GM12878 (cell line): Measurements from ENCODE around the gene MBOAT1. TPM values are rescaled to one million over a fixed set of nuclear protein-coding genes. Genes with fewer than 3 reads are reported as not detected.

Experiments used
- ATAC-seq: fragments of 200-7000 bp; cut with Tn5 transposase; 3 replicates; pipeline ENCODE4 v1.9.1; 2020; ENCODE audit warnings: mild to moderate bottlenecking, moderate library complexity
- BruUV-seq: library from RNA; stranded (reverse); fragments of 400-500 nt; replicated peaks from 2 replicates; lab custom pipeline; 2021; lab: Mats Ljungman, UMichigan
- CTCF ChIA-PET: fragments of 300-600 bp; sonication (Branson Sonifier 250); formaldehyde crosslinking; extraction: SDS; loops from one replicate; lab custom pipeline; 2021; ENCODE audit warnings: inconsistent platforms; lab: Yijun Ruan, JAX
- POLR2A ChIA-PET: fragments of 350-600 bp; formaldehyde crosslinking; extraction: SDS; loops from one replicate; lab custom pipeline; 2021; ENCODE audit warnings: inconsistent platforms; lab: Charles Lee
- RAD21 ChIA-PET: fragments of 300-600 bp; sonication (Branson Sonifier 250); formaldehyde crosslinking; loops from one replicate; lab custom pipeline; 2023; ENCODE audit warnings: antibody characterized with exemption; ENCODE audit not compliant: unreplicated experiment; lab: Charles Lee
- SMC1A ChIA-PET: fragments of 300-600 bp; sonication (Branson Sonifier 250); formaldehyde crosslinking; loops from one replicate; lab custom pipeline; 2023; ENCODE audit not compliant: unreplicated experiment, uncharacterized antibody; lab: Charles Lee
- DNase-seq: peaks from one replicate; pipeline ENCODE4 v3.0.0-alpha.2; 2011; ENCODE audit warnings: low read depth, low spot score
- FAIRE-seq: peaks from 3 replicates; lab custom pipeline; 2011; peaks lifted over from hg19 to GRCh38; lab: Jason Lieb, UNC
- H2AFZ ChIP-seq: 2 replicates; pipeline ENCODE4 v1.6.0; 2011; ENCODE audit warnings: low read depth, low read length, control low read depth; ENCODE audit not compliant: control insufficient read depth
- H3K27ac ChIP-seq: 2 replicates; pipeline ENCODE4 v1.5.1; 2011; ENCODE audit warnings: control low read depth; ENCODE audit not compliant: control insufficient read depth, insufficient read depth
- H3K27me3 ChIP-seq, 2 experiments: replicated peaks in 1 of 2; 2 replicates each; pipeline versions ENCODE4 v1.6.0 to v1.6.1; 2011; ENCODE audit warnings: low read length in 1 of 2; ENCODE audit not compliant: control insufficient read depth in 2 of 2, insufficient read depth in 2 of 2
- H3K36me3 ChIP-seq, 2 experiments: 2 replicates each; pipeline ENCODE4 v1.5.1; 2011; ENCODE audit warnings: low read length in 1 of 2; ENCODE audit not compliant: control insufficient read depth in 2 of 2, insufficient read depth in 2 of 2
- H3K4me1 ChIP-seq: 2 replicates; pipeline ENCODE4 v1.6.1; 2011; ENCODE audit warnings: mild to moderate bottlenecking, low read length, moderate library complexity, mixed read lengths; ENCODE audit not compliant: control insufficient read depth, insufficient read depth
- H3K4me2 ChIP-seq: 2 replicates; pipeline ENCODE4 v1.6.0; 2011; ENCODE audit warnings: control low read depth; ENCODE audit not compliant: control insufficient read depth, insufficient read depth
- H3K4me3 ChIP-seq: fragments of 200-600 bp; sonication (generic); 2 replicates; pipeline ENCODE4 v1.5.1; 2016
- H3K79me2 ChIP-seq: 2 replicates; pipeline ENCODE4 v1.6.0; 2011; ENCODE audit warnings: low read length; ENCODE audit not compliant: control insufficient read depth, insufficient read depth
- H3K9ac ChIP-seq: 2 replicates; pipeline ENCODE4 v1.8.0; 2011; ENCODE audit warnings: low read length, control low read depth, mixed read lengths; ENCODE audit not compliant: control insufficient read depth, insufficient read depth
- H3K9me3 ChIP-seq: replicated peaks from 3 replicates; pipeline ENCODE4 v1.5.1; 2011; ENCODE audit warnings: mild to moderate bottlenecking, low read length; ENCODE audit not compliant: control insufficient read depth, insufficient read depth
- H4K20me1 ChIP-seq: 2 replicates; pipeline ENCODE4 v1.6.0; 2011; ENCODE audit not compliant: control insufficient read depth, insufficient read depth
- BHLHE40 ChIP-seq, 2 experiments: fragments of 450-650 bp in 1 of 2; IDR thresholded peaks; 2 replicates each; pipeline ENCODE4 v1.6.1; 2011 to 2017; ENCODE audit warnings: low read depth in 2 of 2, borderline replicate concordance in 1 of 2, improper control_type of control experiment in 1 of 2, low read length in 1 of 2, mild to moderate bottlenecking in 1 of 2
- CREB1 ChIP-seq: IDR thresholded peaks from 2 replicates; pipeline ENCODE4 v1.6.1; 2012; ENCODE audit warnings: low read depth, mild to moderate bottlenecking, inconsistent platforms
- ETV6 ChIP-seq, 2 experiments: fragments of 450-650 bp in 1 of 2; IDR thresholded peaks in 1 of 2; conservative IDR thresholded peaks in 1 of 2; 2 replicates each; pipeline ENCODE4 v1.6.1; 2014; ENCODE audit warnings: antibody characterized with exemption in 1 of 2, borderline replicate concordance in 1 of 2, low read depth in 1 of 2, mild to moderate bottlenecking in 1 of 2, moderate library complexity in 1 of 2
- EZH2 ChIP-seq: IDR thresholded peaks from 2 replicates; pipeline ENCODE4 v1.6.1; 2012; ENCODE audit warnings: low read depth, mild to moderate bottlenecking, control low read depth, inconsistent platforms, low read length, borderline replicate concordance; ENCODE audit not compliant: control insufficient read depth
- FOS ChIP-seq: IDR thresholded peaks from 3 replicates; pipeline ENCODE4 v1.6.1; 2011; ENCODE audit warnings: borderline replicate concordance; ENCODE audit not compliant: insufficient read length; ENCODE audit errors: extremely low read depth
- NFXL1 ChIP-seq: fragments of 450-650 bp; IDR thresholded peaks from 2 replicates; pipeline ENCODE4 v1.6.1; 2017; ENCODE audit warnings: antibody characterized with exemption, mild to moderate bottlenecking, borderline replicate concordance
- PAX8 ChIP-seq: fragments of 450-650 bp; IDR thresholded peaks from 2 replicates; pipeline ENCODE4 v1.6.1; 2017; ENCODE audit warnings: mild to moderate bottlenecking, moderate library complexity
- SPI1 ChIP-seq: IDR thresholded peaks from 2 replicates; pipeline ENCODE4 v1.6.1; 2011; ENCODE audit warnings: low read depth, mild to moderate bottlenecking, low read length, moderate library complexity, borderline replicate concordance; ENCODE audit not compliant: insufficient read depth
- SUPT20H ChIP-seq: IDR thresholded peaks from 2 replicates; pipeline ENCODE4 v1.6.1; 2011; ENCODE audit warnings: low read depth, mild to moderate bottlenecking, low read length, moderate library complexity, borderline replicate concordance; ENCODE audit not compliant: control insufficient read depth
- TBL1XR1 ChIP-seq: IDR thresholded peaks from 2 replicates; pipeline ENCODE4 v1.6.1; 2012; ENCODE audit warnings: low read depth, low read length, improper control_type of control experiment
- WGBS: methylation state at CpG from one replicate; pipeline ENCODE4 v1.1.6; 2016; ENCODE audit warnings: low lambda C conversion rate; ENCODE audit not compliant: insufficient replicate concordance, insufficient coverage; ENCODE audit errors: missing lambda C conversion rate; 5-methylcytosine and 5-hydroxymethylcytosine counted together
- in situ Hi-C: fragments of 300-500 bp; cut with MboI; formaldehyde crosslinking; loops from 9 replicates; pipeline ENCODE4 v1.14.3; 2018; ENCODE audit warnings: mixed read lengths
- intact Hi-C: fragments of 100-400 bp; cut with micrococcal nuclease; formaldehyde crosslinking; loops from one replicate; pipeline ENCODE4 v1.14.2; 2022; ENCODE audit not compliant: unreplicated experiment
- polyA plus RNA-seq, 11 experiments: library from polyadenylated mRNA; depleted of rRNA in 4 of 11; unstranded in 6 of 11; stranded (reverse) in 5 of 11; fragments of >200 nt; fragmentation: Nextera tagmentation in 4 of 11; fragmentation: Illumina TruSeq in 1 of 11; extraction: Ambion mirVana in 4 of 11; extraction: Trizol in 1 of 11; gene quantifications; 1 replicate in 1 of 11; 2 replicates in 10 of 11; pipeline versions ENCODE4 v1.2.1 to v1.2.3, GENCODE V29; 2011 to 2016; ENCODE audit warnings: inconsistent platforms in 2 of 11, missing spikeins in 2 of 11, low read depth in 1 of 11
- total RNA-seq, 4 experiments: library from RNA; depleted of rRNA in 3 of 4; stranded (reverse); fragments of >200 nt in 3 of 4; fragmentation: Illumina TruSeq in 1 of 4; extraction: Trizol in 1 of 4; gene quantifications; 2 replicates each; pipeline versions ENCODE4 v1.2.1 to v1.2.3, GENCODE V29; 2013 to 2021
- TF ChIP-seq, protein P1 (sequence below): fragments of 450-650 bp; IDR thresholded peaks from 2 replicates; pipeline ENCODE4 v1.6.1; 2016; ENCODE audit warnings: mild to moderate bottlenecking, moderate library complexity, borderline replicate concordance
- TF ChIP-seq, protein P2 (sequence below): fragments of 450-650 bp; IDR thresholded peaks from 2 replicates; pipeline ENCODE4 v1.6.1; 2017; ENCODE audit warnings: low read depth, mild to moderate bottlenecking, moderate library complexity
- TF ChIP-seq, protein P3 (sequence below): fragments of 450-650 bp; IDR thresholded peaks from 2 replicates; pipeline ENCODE4 v1.6.1; 2017; ENCODE audit warnings: mild to moderate bottlenecking

MBOAT1 gene
- total and polyA plus RNA-seq, 10 of the 15 experiments (the other 5 are each of a cell fraction or from before 2014, with no cell fraction given), result 0.39 to 21.0 (median 11.6) TPM

- H3K27me3 ChIP-seq, result no peaks in the 10 kb centered on the region
- no peak for DNase-seq
- H3K4me2 ChIP-seq, result no peak overlapping the region
- no TSS peak for BruUV-seq
- no peaks in the 10 kb centered on the region for H4K20me1 ChIP-seq
- CTCF ChIA-PET, result no interaction called here
- SMC1A ChIA-PET, result no interaction called here
- WGBS, result 53% methylated on average over 2 of the region's 2 CpGs
- no peak overlapping the region for H3K4me3 ChIP-seq
- H2AFZ ChIP-seq, result no peak overlapping the region
- no peaks in the 10 kb centered on the region for H3K36me3 ChIP-seq
- TF ChIP-seq, protein P1, sequence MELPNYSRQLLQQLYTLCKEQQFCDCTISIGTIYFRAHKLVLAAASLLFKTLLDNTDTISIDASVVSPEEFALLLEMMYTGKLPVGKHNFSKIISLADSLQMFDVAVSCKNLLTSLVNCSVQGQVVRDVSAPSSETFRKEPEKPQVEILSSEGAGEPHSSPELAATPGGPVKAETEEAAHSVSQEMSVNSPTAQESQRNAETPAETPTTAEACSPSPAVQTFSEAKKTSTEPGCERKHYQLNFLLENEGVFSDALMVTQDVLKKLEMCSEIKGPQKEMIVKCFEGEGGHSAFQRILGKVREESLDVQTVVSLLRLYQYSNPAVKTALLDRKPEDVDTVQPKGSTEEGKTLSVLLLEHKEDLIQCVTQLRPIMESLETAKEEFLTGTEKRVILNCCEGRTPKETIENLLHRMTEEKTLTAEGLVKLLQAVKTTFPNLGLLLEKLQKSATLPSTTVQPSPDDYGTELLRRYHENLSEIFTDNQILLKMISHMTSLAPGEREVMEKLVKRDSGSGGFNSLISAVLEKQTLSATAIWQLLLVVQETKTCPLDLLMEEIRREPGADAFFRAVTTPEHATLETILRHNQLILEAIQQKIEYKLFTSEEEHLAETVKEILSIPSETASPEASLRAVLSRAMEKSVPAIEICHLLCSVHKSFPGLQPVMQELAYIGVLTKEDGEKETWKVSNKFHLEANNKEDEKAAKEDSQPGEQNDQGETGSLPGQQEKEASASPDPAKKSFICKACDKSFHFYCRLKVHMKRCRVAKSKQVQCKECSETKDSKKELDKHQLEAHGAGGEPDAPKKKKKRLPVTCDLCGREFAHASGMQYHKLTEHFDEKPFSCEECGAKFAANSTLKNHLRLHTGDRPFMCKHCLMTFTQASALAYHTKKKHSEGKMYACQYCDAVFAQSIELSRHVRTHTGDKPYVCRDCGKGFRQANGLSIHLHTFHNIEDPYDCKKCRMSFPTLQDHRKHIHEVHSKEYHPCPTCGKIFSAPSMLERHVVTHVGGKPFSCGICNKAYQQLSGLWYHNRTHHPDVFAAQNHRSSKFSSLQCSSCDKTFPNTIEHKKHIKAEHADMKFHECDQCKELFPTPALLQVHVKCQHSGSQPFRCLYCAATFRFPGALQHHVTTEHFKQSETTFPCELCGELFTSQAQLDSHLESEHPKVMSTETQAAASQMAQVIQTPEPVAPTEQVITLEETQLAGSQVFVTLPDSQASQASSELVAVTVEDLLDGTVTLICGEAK, result no peak
- no peak for TF ChIP-seq ETV6 (conservative IDR thresholded peaks at IDR 0.05 in 1 of 2, IDR thresholded peaks at IDR 0.05 in 1 of 2; ENCODE audit: borderline replicate concordance in 1 of 2, low read depth in 1 of 2)
- no peak for TF ChIP-seq BHLHE40 (IDR thresholded peaks at IDR 0.05; ENCODE audit: borderline replicate concordance in 1 of 2, low read depth in 2 of 2, low read length in 1 of 2)
- no peak for TF ChIP-seq SPI1
- TF ChIP-seq NFXL1, result no peak
- TF ChIP-seq, protein P2, sequence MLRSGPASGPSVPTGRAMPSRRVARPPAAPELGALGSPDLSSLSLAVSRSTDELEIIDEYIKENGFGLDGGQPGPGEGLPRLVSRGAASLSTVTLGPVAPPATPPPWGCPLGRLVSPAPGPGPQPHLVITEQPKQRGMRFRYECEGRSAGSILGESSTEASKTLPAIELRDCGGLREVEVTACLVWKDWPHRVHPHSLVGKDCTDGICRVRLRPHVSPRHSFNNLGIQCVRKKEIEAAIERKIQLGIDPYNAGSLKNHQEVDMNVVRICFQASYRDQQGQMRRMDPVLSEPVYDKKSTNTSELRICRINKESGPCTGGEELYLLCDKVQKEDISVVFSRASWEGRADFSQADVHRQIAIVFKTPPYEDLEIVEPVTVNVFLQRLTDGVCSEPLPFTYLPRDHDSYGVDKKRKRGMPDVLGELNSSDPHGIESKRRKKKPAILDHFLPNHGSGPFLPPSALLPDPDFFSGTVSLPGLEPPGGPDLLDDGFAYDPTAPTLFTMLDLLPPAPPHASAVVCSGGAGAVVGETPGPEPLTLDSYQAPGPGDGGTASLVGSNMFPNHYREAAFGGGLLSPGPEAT, result no peak
- TF ChIP-seq PAX8, result no peak
- no peak for TF ChIP-seq EZH2
- TF ChIP-seq FOS, result no peak
- no peak for TF ChIP-seq TBL1XR1
- TF ChIP-seq, protein P3, sequence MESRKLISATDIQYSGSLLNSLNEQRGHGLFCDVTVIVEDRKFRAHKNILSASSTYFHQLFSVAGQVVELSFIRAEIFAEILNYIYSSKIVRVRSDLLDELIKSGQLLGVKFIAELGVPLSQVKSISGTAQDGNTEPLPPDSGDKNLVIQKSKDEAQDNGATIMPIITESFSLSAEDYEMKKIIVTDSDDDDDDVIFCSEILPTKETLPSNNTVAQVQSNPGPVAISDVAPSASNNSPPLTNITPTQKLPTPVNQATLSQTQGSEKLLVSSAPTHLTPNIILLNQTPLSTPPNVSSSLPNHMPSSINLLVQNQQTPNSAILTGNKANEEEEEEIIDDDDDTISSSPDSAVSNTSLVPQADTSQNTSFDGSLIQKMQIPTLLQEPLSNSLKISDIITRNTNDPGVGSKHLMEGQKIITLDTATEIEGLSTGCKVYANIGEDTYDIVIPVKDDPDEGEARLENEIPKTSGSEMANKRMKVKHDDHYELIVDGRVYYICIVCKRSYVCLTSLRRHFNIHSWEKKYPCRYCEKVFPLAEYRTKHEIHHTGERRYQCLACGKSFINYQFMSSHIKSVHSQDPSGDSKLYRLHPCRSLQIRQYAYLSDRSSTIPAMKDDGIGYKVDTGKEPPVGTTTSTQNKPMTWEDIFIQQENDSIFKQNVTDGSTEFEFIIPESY, result no peak
- no peak for TF ChIP-seq CREB1
- TF ChIP-seq SUPT20H, result no peak
- H3K9ac ChIP-seq, result no peak overlapping the region
- in situ Hi-C loops, result no loop called here
- intact Hi-C loops, result no loop called here
- H3K79me2 ChIP-seq, result no peaks in the 10 kb centered on the region
- no peak overlapping the region for H3K27ac ChIP-seq
- H3K4me1 ChIP-seq, result no peaks in the 10 kb centered on the region
- ATAC-seq, result no peak
- no peak for FAIRE-seq
- no peaks in the 10 kb centered on the region for H3K9me3 ChIP-seq
- POLR2A ChIA-PET, result no interaction called here
- RAD21 ChIA-PET, result no interaction called here
Measured at GRCh38 chr6:20232188-20232587, 19.9 kb upstream of the MBOAT1 start.
